G401.6 (cell line): Measurements from ENCODE around the gene DCC.

Experiments
- FAIRE-seq: peaks from 2 replicates; lab custom pipeline; 2012; peaks lifted over from hg19 to GRCh38; lab: Jason Lieb, UNC

DCC gene

DNA sequence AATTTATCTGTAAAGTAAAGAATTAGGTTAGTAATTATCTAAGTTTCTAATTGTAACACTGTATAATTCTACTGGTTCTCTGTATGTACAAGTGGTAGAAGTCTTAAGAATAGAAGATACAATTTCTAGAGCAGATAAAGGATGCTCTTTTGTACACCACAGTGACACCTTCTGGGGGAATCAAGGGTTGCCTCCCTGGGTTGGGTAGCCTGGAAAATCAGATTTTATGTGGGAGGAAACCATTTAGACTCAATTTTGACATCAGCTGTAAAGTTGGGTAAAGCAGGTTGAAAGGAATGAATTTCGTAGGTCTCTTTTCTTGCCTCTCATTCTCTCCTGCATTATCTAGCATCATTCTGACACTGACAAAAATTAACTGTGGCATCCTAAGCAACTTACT lies 354.8 kb downstream of the DCC start:
- no peak for FAIRE-seq

DNA sequence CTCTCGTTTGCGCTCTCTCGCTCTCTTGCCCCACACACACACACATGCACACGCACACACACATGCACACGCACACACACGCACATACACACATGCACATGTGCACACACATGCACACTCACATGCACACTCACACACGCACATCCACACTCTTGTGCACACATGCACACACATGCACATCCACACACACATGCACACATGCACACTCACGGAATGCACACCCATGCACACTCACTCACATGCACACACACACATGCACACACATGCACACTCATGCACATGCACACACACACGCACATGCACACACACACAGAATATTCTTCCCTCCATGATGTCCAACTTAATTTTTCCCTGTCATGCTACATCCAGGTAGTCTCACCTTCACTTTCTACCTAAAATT lies 360.1 kb downstream of the DCC start:
- no peak for FAIRE-seq

DNA sequence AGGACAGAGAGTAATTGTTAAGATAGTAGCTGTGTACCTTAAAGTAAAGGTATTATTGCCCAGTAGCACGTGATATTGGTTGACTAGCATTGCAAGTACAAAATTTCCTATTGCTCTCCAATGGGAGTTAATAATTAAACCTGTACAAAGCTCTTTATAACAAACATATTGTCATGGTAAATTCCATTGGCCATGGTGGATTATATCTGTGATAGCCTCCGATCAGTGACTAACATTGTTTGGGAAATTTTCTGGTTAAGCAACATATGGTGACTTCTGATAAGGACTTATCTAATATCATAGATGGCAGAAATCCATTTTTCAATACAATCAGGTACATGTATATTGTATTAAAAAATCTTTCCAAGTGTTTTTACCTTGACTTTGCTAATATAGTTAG lies 360.8 kb downstream of the DCC start:
- FAIRE-seq = no peak

DNA sequence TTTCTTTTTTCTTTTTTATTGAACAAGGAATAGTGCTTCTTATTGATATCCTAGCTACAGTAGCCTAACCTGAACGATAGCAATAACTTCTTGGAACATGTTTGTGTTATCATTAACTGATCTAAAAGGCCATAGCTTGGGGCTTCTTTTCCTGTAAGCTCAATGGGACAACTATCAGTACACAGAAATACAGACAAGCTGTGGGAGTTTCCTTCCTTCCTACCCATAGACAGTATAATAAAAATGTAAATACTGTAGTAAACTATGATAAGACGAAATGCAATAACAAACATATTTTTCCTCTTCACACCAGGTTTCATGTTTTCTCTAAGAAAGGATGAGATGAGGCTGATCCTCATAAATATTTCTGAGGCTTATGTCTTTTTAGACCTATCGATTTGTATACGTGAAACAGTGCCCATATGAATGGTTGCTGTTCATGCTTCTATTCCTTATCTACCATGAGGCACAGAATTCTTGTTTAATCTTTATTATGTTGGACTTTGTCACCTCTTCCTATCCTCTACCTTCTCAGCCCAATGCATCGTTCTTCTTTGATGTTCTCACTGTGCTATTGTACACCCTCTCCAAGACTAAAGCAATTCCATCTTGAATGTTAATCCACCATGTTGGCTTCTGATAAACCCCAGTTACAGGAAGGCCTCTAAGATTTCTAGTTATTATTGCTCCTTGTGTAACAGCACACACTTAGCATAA lies 361.4 kb downstream of the DCC start:
- no peak for FAIRE-seq

DNA sequence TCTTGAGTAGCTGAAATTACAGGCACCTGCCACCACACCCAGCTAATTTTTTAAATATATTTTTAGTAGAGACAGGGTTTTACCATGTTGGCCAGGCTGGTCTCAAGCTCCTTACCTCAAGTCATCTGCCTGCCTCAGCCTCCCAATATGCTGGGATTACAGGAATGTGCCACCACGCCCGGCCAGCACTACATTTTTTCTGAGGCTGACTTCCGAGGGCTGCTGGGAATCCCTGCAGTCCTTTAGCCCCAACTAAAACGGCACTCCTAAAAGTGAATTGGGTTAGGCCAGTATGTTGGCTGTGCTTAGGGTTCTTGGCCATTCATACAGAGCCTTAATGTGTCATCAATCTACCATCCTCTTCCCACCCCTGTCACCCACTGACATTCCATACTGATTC lies 375.4 kb downstream of the DCC start:
- FAIRE-seq = no peak

DNA sequence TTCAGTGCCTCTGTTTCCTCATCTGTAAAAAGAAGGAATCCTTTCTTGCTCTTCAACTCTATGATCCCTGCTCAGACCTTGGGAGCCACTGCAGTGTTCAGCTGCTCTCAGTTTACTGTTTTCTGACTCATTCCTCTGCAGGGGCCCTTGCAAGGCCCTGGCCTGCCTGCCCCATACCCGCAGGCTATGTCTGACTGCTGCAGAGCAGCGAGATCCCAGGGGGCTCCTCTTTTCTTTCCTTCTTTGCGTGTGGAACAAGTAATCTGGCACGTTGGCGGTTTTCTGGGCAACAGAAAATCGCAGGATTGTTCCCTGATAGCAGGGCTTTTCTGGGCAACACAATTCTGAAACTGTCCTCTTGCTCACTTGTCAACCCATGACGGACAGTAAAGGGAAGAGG lies 376.0 kb downstream of the DCC start:
- no peak for FAIRE-seq

GRCh38 chr18:52716973-52717372 lies 377.0 kb downstream of the DCC start:
- FAIRE-seq = no peak

GRCh38 chr18:52722904-52723303 lies 382.9 kb downstream of the DCC start:
- no peak for FAIRE-seq

- FAIRE-seq = no peak
Measured at GRCh38 chr18:52723550-52723970, 383.6 kb downstream of the DCC start.

GRCh38 chr18:52730972-52731619 lies 391.1 kb downstream of the DCC start:
- FAIRE-seq = no peak

DNA sequence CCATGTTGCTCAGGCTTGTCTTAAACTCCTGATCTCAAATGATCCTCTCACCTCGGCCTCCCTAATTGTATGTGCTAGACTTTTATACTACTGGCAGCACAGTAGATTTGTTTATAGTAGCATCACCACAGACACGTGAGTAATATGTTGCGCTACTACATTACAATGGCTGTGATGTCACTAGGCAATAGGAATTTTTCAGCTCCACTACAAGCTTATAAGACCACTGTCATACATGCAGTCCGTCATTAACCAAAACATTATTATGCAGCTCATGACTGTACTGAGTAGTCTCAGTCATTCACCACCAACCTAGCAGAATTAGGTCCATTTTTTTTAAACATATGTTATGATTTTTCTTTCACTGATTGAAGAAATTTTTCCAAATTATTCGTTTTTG lies 398.9 kb downstream of the DCC start:
- no peak for FAIRE-seq

DNA sequence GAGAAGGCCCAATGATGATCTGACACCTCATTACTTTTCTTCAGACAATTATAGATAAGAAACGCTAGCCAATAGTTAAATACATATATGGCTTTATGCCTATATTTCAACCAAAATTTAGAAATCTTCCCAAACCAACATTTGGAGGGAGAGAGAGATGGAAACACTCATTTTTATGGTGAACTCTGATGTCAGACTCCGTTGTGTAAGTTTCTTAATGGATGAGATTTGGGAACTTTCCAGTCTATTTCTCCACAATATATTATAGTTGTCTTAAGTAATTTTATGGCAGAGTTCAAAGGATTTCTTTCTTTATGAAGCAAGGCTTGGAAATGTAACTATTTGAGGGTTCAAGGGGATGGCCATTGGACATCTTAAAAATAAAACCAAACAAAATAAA lies 407.0 kb downstream of the DCC start:
- FAIRE-seq = no peak

- FAIRE-seq = no peak
Measured at GRCh38 chr18:52747869-52748268, 407.9 kb downstream of the DCC start.

DNA sequence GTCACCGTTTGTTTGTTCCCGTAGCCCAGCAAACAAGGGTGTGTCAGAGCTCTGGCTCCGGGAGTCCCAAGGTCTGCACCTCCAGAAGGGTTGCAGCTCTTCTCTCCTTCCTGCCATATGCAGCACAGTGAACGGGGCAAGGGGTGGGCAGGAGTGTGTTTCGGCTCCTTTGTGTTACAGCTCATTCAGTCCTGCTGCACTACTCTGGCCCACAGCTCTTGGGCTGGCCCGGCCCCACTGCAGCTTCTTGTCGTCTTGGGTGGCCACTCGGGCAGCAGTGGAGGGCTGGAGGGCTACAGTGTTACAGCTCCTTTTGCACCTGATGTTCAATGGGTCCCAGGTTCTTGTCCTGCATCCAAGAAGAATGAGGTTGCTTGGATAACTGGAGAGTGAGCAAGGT lies 408.3 kb downstream of the DCC start:
- FAIRE-seq = no peak

- FAIRE-seq = no peak
Measured at GRCh38 chr18:52749542-52749941, 409.5 kb downstream of the DCC start.

- no peak for FAIRE-seq
Measured at GRCh38 chr18:52750995-52751394, 411.0 kb downstream of the DCC start.

- no peak for FAIRE-seq
Measured at GRCh38 chr18:52764316-52764715, 424.3 kb downstream of the DCC start.

DNA sequence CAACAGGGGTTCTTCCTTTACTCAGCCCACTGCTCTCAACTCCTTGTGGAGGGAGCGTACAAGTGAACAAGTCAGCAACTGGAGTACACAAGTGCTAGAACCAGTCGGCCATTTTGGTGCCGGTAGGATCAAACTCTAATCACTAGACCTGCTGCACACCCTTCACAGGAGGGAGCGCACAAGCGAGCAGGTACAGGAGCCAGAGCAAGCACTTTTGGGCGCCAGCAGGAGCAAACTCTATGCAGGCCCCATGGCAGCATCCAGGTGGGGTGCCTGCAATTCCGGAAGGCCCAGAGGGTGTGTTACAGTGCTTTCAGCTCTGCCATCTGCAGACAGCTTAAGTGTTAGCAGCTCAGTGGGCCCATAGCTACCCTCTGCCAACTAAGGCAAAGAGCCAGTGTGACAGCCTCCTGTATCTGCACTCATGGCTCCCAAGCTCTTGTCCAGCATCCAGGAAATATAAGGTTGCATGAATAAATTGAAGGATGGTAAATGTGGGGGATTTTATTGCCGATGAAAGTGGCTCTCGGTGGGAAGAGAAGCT lies 426.1 kb downstream of the DCC start:
- FAIRE-seq = no peak

DNA sequence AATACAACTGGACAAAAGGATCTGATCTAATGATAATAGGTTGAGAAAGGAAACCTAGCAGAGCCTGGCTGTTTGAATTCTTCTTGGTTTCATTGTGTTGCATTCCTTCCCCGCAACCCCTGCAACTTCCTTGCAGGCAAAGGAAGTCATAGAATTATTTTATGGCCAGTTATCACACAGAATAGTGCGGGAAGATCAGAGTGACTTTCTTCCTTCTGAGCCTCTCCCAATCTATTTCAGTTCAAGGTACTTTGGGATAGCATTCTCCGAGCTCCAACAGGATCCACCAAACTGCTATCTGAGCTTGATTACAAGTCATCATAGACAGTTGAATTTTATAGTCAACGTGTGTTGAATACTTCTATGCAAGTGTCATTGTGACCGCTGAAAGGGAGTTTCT lies 441.1 kb downstream of the DCC start:
- FAIRE-seq = no peak

- no peak for FAIRE-seq
Measured at GRCh38 chr18:52791321-52791720, 451.3 kb downstream of the DCC start.

DNA sequence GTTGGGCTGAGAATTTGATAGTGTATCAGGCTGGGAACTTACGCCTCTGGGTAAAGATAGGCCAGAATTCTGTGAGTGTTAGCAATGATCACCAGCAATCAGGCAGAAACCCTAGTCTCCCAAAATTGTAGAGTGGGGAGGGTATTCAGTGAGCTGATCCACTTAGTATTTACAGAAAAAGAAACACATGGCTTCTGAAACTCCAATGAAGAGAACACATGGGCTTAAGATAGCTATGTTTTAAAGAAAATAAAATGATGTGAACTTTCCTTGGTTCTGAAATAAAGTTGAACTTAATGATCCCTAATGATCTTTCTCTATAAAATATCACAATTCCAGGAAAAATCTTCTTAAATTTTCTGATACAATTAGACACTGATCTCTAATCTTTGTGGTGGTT lies 472.8 kb downstream of the DCC start:
- no peak for FAIRE-seq

- no peak for FAIRE-seq
Measured at GRCh38 chr18:52813635-52814416, 473.8 kb downstream of the DCC start.

DNA sequence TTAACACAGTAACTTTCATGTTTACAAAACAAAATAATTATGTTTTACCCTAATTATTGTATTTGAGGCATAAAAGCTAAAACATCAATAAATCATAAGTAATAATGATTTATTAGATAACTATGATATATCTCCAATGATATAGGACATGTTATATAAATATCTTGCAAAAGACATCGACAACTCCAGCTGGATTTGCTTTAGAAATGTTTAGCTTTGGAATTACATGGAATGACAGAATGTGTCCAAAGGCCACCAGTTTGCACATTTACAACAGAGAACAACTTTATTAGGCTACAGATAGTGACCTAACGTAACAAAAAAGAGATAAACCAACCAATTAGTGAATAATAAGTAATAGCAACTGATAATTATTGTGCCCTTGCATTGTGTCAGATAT lies 475.7 kb downstream of the DCC start:
- no peak for FAIRE-seq
